Motor neuron (in vitro differentiated cells): Measurements from ENCODE around the gene MMEL1. TPM values are rescaled to one million over a fixed set of nuclear protein-coding genes. Genes with fewer than 3 reads are reported as not detected.

Experiments used
- ATAC-seq, 8 experiments: fragments of 200-7000 bp; cut with Tn5 transposase; replicated peaks in 6 of 8; 2 replicates each; pipeline ENCODE4 v1.8.0; 2021; ENCODE audit warnings: mild to moderate bottlenecking in 8 of 8, moderate library complexity in 8 of 8
- H3K27ac ChIP-seq, 2 donors: fragments of 250-450 bp; sonication (Bioruptor Pico); 2 replicates each; pipeline ENCODE4 v1.9.0; 2021; ENCODE audit warnings: antibody characterized with exemption in 2 of 2, mild to moderate bottlenecking in 2 of 2, moderate library complexity in 1 of 2
- H3K4me1 ChIP-seq, 2 donors: fragments of 250-450 bp; sonication (Bioruptor Pico); replicated peaks in 1 of 2; 2 replicates each; pipeline ENCODE4 v1.6.1; 2021; ENCODE audit warnings: antibody characterized with exemption in 2 of 2, mild to moderate bottlenecking in 2 of 2, moderate library complexity in 1 of 2
- H3K4me3 ChIP-seq, 5 donors: fragments of 250-450 bp; sonication (Bioruptor Pico); 2 replicates each; pipeline ENCODE4 v1.9.0; 2021; ENCODE audit warnings: antibody characterized with exemption in 5 of 5, mild to moderate bottlenecking in 5 of 5, moderate library complexity in 4 of 5
- WGBS, 10 experiments: fragments of 450-650 bp; shearing (Covaris generic); methylation state at CpG; one replicate each; pipeline ENCODE4 v1.0.0; 2022; 5-methylcytosine and 5-hydroxymethylcytosine counted together
- in situ Hi-C, 9 experiments: fragments of 400-800 bp; cut with MboI; loops; one replicate each; pipeline ENCODE4 v1.15.0; 2021; ENCODE audit warnings: low sequenced_read_pairs in 9 of 9, low pct_unique_long_range_greater_than_20kb in 2 of 9; ENCODE audit not compliant: unreplicated experiment in 9 of 9
- total RNA-seq, 8 experiments: library from RNA; unstranded; fragments of 300-600 nt; gene quantifications; 2 replicates each; pipeline versions ENCODE4 v1.2.3 to v1.2.4, GENCODE V29; 2022

MMEL1 gene
- total RNA-seq, 8 experiments from 2014 or later = 0.71 to 3.2 (median 1.1) TPM; not detected in 3

GRCh38 chr1:2564006-2564814 is 68.6 kb downstream of the MMEL1 start:
- Histone ChIP-seq H3K4me1 (peaks cover 14% of the 10 kb centered on the region in 2 donors), H3K27ac (no peak overlapping the region), H3K4me3 (no peak overlapping the region)
- no peak for ATAC-seq
- in situ Hi-C loops = loop anchor here in 1 of 9 experiments (25.0 kb wide), 1 partner anchor 873 kb away; no protein-coding TSS in a partner anchor
- 54 to 97% (median 83%) methylated on average over 3 to 8 of the region's 20 CpGs; no CpG with 5 or more reads in 5 of the 10 experiments for WGBS, 10 experiments

- peak in 3 of 8 experiments; percentile 12 to 15 (median 13) for ATAC-seq
- in situ Hi-C loops = loop anchor here in 1 of 9 experiments (25.0 kb wide), 1 partner anchor 874 kb away; no protein-coding TSS in a partner anchor
These were observed 69.6 kb downstream of the MMEL1 start for GRCh38 chr1:2563205-2563604.

DNA sequence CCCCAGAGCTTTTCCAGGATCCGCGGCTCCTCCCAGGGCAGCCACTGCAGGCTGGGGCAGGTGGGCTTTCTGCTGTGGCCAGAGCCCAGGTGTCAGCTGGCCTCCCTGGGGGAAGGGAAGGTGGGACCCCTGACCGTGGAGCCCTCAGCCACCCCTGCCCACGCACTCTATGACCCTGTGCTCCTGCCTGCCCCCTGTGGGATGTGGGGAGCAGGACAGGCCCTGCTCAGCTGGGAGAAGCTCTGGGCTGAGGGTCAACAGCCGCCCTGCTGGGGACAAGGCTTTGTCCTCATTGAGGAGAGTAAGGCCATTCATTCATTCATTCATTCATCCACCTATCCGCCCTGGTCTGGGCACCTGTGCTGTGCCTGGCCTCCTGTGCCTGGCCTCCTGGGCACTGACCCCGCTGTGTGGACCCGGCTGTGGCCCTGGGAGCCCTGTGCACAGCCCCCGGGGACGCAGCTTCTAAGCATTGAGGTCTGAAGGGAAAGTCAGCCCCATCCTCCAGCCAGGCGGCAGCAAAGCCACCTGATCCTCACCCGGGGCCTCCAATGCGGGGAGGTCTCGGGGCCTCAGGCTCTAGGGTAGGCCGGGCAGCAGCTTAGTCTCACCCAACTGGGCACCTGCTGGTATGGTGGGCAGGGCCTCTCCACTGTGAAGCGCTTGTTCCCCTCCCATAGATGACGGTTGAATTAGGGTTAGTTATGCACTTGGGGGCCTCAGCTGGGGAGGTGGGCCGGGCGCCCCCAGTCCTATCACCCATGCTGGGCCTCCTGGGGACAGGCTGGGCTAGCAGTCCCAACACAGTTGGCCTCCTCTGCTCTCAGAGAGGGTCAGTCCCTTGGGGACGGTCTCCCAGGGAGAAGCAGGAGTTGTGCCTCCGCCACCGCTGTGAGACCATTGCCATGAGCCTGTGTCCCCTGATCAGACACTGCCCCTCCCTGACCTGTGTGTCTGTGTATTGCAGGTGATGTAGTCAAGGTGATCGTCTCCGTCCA is 70.6 kb downstream of the MMEL1 start:
- in situ Hi-C loops = loop anchor here in 1 of 9 experiments (25.0 kb wide), 1 partner anchor 875 kb away; no protein-coding TSS in a partner anchor
- WGBS, 10 experiments = 80 to 95% (median 86%) methylated on average over 5 to 10 of the region's 24 CpGs; no CpG with 5 or more reads in 6 of the 10 experiments

More at GRCh38 chr1:2563205-2563604, 69.6 kb downstream of the MMEL1 start:
- Histone ChIP-seq H3K4me1 (peaks cover 11 to 14% of the 10 kb centered on the region in 2 donors), H3K27ac (no peak overlapping the region), H3K4me3 (no peak overlapping the region)
- WGBS, 10 experiments = 84 to 89% methylated on average over 7 to 8 of the region's 18 CpGs; no CpG with 5 or more reads in 8 of the 10 experiments

GRCh38 chr1:2561446-2561845 is 71.4 kb downstream of the MMEL1 start:
- peaks cover 14 to 22% of the 10 kb centered on the region in 2 donors for H3K4me1 ChIP-seq
- in situ Hi-C loops = loop anchor here in 1 of 9 experiments (25.0 kb wide), 1 partner anchor 876 kb away; no protein-coding TSS in a partner anchor
- H3K27ac ChIP-seq = no peak overlapping the region
- no peak for ATAC-seq
- H3K4me3 ChIP-seq = no peak overlapping the region
- 71 to 90% (median 87%) methylated on average over 1 to 4 of the region's 11 CpGs; no CpG with 5 or more reads in 4 of the 10 experiments for WGBS, 10 experiments

More for the DNA sequence above, 70.6 kb downstream of the MMEL1 start:
- no peak overlapping the region for H3K27ac ChIP-seq
- H3K4me1 ChIP-seq = peaks cover 11 to 14% of the 10 kb centered on the region in 2 donors
- peak in 1 of 8 experiments; percentile 4 for ATAC-seq
- H3K4me3 ChIP-seq = no peak overlapping the region

- in situ Hi-C loops = loop anchor here in 1 of 9 experiments (25.0 kb wide), 1 partner anchor 877 kb away; no protein-coding TSS in a partner anchor
- H3K27ac ChIP-seq = no peak overlapping the region
- peaks cover 24 to 31% of the 10 kb centered on the region in 2 donors for H3K4me1 ChIP-seq
- H3K4me3 ChIP-seq = no peak overlapping the region
- ATAC-seq = no peak
- 80 to 94% (median 80%) methylated on average over 2 to 7 of the region's 15 CpGs; no CpG with 5 or more reads in 7 of the 10 experiments for WGBS, 10 experiments
These were observed 72.3 kb downstream of the MMEL1 start for GRCh38 chr1:2560299-2561073.

- in situ Hi-C loops = loop anchor here in 1 of 9 experiments (25.0 kb wide), 1 partner anchor 878 kb away; no protein-coding TSS in a partner anchor
- WGBS, 10 experiments = 30 to 95% (median 76%) methylated on average over 2 to 12 of the region's 35 CpGs; no CpG with 5 or more reads in 5 of the 10 experiments
- no peak for ATAC-seq
- H3K27ac ChIP-seq = no peak overlapping the region
- no peak overlapping the region for H3K4me3 ChIP-seq
- peaks cover 25 to 30% of the 10 kb centered on the region in 2 donors for H3K4me1 ChIP-seq
These were observed 73.1 kb downstream of the MMEL1 start for GRCh38 chr1:2559509-2560298.

DNA sequence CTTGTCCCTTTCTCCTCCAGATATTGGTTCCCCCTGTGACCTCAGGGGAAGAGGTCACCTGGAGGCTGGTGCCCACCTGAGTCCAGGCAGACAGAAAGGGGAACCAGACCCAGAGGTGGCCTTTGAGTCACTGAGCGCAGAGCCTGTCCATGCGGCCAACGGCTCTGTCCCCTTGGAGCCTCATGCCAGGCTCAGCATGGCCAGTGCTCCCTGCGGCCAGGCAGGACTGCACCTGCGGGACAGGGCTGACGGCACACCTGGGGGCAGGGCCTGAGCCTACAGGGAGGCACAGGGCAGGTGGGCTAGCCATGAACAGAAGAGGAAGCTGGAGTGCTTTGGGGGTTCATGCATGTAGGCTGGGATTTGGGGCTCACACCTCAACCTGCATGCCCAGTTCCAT is 74.0 kb downstream of the MMEL1 start:
- WGBS, 10 experiments = 92 to 100% (median 100%) methylated on average over 1 to 3 of the region's 6 CpGs; no CpG with 5 or more reads in 5 of the 10 experiments
- in situ Hi-C loops = loop anchor here in 1 of 9 experiments (25.0 kb wide), 1 partner anchor 878 kb away; no protein-coding TSS in a partner anchor

DNA sequence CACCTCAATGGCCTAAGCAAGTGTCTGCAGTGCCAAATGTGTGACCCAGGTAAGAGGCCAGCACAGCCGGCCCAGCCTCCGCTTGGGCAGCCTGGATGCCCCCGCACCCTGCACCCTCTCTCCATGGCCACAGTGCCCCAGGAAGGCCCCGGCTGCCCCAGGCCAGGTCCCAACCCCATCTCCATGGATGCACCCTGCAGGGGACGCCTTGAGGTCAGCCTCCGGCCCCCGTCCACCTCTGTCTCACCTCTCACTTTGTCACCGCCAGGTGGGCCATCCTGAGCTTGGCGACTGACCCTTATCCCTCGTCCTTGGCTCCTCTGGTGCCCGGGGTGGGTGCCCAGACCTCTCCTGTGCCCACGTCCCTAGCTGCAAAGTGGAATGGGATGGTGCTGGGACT is 74.4 kb downstream of the MMEL1 start:
- in situ Hi-C loops = loop anchor here in 1 of 9 experiments (25.0 kb wide), 1 partner anchor 879 kb away; no protein-coding TSS in a partner anchor
- no peak for ATAC-seq
- no peak overlapping the region for H3K4me3 ChIP-seq
- H3K27ac ChIP-seq = no peak overlapping the region
- WGBS, 10 experiments = 60 to 100% (median 80%) methylated on average over 1 to 8 of the region's 12 CpGs; no CpG with 5 or more reads in 5 of the 10 experiments
- H3K4me1 ChIP-seq = peaks cover 33% of the 10 kb centered on the region in 2 donors

More for the DNA sequence above, 74.0 kb downstream of the MMEL1 start:
- no peak for ATAC-seq
- H3K27ac ChIP-seq = no peak overlapping the region
- no peak overlapping the region for H3K4me3 ChIP-seq
- peaks cover 30% of the 10 kb centered on the region in 2 donors for H3K4me1 ChIP-seq

GRCh38 chr1:2557482-2558400 is 75.1 kb downstream of the MMEL1 start:
- ATAC-seq = peak in 2 of 8 experiments; percentile 2 to 3
- no peak overlapping the region for H3K4me3 ChIP-seq
- 83 to 87% methylated on average over 1 to 10 of the region's 30 CpGs; no CpG with 5 or more reads in 8 of the 10 experiments for WGBS, 10 experiments

More at GRCh38 chr1:2557482-2558400, 75.1 kb downstream of the MMEL1 start:
- in situ Hi-C loops = loop anchor here in 1 of 9 experiments (25.0 kb wide), 1 partner anchor 880 kb away; no protein-coding TSS in a partner anchor
- no peak overlapping the region for H3K27ac ChIP-seq
- peaks cover 29% of the 10 kb centered on the region in 2 donors for H3K4me1 ChIP-seq
